ENCODE data around the gene TRAF3. TPM values are rescaled to one million over a fixed set of nuclear protein-coding genes. Genes with fewer than 3 reads are reported as not detected.
A peak's percentile ranks its signal among the peaks of the same experiment; 100 is the strongest.
"Not testable (repeated sequence)": the region's sequence is repeated elsewhere in the genome, so short reads cannot be mapped to it uniquely, and the experiment has no call there.

TRAF3 gene
- total RNA-seq, 1 donor from 2014 or later = 11.8 TPM

DNA sequence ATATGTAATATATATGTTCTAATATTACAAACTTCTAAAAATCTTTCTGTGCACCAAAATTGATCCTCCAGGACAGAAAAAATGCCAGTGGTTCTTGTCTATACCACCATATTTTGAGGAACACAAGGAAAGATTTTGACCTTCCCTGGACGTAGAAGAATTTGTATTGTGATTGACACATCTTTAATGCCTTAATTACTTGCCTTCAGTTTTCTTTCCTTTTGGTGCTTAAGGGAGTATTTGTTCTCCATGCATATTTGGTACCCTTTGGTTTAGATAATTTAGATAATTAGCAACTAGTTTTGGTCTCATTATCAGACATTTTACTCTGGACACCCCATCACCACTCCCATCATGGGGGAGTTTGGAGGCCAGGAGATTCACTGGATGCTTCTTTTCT, 27.6 kb downstream of the TRAF3 start:
- DNase-seq (ENCODE audit: low read depth) = no peak

DNA sequence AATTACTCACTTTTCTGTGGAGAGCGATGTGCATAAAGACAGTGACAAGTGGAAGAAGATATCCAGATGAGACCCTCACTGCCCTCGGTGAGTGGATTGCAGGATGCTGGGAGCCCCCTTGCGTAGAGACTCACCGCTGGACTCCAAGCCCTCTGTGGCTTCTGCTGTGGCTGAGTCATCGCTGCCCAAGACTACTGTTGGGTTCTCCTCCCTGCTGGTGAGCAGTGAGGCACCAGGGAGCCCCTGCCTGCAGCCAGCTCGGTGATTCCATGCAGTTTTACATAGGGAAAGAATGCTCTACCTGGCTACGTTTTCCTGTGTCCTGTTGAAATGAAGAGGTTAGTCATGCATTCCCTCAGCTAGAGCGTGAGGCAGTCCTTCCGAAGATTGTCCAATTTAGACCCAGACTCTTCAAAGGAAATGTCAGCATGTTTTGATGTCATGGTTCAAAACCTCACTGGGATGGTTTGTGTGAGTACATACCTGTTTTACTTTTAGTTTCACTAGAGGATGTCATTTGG, 28.2 kb downstream of the TRAF3 start:
- DNase-seq (ENCODE audit: low read depth) = peak; percentile 63

DNA sequence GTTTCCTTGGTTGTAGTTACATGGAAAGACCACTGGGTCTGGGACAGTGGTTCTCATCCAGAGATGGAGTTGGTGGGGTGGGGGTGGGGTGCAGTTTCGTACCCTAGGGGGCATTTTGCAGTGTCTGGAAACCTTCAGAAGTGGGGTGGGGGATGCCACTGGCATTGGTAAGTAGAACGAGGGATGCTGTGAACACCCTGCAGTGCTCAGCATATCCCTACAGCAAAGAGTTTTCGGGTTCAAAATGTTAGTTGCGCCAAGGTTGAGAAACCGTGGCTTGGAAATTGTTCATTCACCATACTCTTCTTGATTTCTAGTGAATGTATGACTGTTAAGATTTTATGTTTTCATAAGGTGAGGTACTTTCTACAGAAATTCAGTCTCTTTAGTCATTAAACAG, 28.7 kb downstream of the TRAF3 start:
- DNase-seq (ENCODE audit: low read depth) = no peak

DNA sequence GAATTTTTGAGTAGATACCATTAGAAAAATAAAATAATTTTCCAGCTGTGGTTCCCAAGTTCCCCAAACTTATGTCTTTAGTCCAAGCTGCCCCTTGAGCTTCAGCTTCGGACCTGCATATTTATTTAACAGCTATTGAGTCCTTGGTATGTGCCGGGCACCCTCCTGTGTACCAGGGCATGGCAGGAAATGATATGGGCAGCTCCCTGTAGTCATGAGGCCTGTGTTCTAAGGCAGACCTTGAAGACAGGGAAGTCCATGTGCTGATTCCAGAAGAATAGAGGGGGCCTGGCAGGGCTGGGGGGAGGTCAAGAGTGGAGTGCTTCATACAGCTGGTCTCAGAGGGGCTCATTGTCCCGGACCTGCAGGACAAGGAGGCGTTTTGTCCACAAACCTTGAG, 29.2 kb downstream of the TRAF3 start:
- no peak for DNase-seq (ENCODE audit: low read depth)

DNA sequence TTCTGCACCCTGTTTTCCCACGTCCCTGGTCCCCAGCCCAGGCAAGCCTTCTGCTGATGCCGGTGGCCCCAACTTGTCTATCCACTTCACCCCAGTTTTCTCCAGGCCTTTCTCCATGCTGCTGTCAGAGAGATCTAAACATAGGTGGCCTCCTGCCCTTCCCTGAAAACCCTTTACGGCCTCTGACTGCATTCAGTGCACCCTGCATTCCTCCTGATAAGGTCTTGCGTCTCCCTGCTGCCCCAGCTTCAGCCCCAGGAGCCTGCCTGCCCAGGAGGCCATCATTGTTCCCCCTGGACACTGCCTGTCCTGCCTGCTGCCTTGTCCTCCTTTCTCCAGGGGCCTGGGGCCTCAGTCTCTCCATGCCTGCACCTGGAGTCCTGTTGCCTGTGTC, 29.8 kb downstream of the TRAF3 start:
- no peak for DNase-seq (ENCODE audit: low read depth)

DNA sequence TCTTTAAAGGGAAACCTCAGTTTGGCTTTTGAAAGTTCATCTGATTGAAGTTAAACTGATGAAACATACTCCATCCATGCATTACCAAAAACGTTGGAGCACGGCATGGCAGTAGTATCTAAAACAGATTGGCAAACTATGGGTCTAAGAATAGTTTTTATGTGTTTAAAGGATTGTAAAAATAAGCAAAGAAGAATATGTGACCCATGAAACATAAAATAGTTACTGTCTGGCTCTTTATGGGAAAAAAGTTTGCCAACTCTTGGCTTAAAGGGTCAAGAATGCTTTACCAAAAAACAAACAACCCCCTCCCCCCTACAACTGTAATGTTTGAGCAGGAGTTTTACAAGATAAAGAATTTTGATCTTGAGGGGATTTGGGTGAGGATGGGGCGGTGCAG, 32.6 kb downstream of the TRAF3 start:
- no peak for DNase-seq (ENCODE audit: low read depth)

DNA sequence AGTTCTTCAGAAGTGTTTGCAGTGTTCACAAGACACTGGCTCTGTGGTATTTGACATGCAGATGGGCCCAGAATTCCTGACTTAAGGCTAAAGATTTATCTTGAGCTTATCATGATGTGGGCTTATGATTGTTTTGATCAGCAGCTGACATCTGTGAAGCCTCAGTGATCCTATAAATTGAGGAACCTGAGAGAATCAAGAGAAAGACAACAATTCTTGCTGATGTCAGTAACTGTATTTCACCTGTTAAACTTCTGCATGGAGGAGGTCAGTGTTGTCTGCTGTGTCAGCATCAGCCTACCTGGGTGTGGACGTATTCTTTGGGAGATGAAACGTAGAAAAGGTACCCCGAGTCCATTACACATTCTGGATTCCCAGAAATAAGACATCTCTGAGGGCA, 33.3 kb downstream of the TRAF3 start:
- DNase-seq (ENCODE audit: low read depth) = no peak

DNA sequence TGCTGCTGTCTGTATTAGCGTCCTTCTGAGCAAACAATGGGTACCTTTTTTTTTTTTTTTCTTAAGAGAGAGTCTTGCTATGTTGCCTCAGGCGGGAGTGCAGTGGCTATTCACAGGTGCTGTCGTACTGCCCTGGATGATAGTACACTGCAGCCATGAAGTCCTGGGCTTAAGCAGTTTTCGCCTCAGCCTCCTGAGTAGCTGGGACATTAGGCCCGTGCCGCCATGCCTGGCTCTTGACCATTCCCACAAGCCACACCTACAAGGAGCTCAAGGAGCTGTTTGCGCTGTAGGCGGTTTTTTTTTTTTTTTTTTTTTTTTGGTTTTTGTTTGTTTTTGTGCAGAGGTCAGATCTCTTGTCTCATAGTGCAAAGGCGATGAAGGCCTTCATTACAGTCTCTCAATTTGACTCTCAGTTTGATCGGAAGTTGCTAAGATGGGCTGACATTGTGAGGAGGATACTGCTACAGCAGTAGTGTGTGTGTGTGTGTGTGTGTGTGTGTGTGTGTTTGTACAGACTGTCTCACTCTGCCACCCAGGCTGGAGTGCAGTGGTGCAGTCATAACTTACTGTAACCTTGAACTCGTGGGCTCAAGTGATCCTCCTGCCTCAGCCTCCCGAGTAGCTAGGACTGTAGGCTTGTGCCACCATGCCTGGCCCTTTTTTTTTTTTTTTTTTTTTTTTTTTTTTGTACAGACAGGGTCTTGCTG, 34.2 kb downstream of the TRAF3 start:
- no peak for DNase-seq (ENCODE audit: low read depth)

DNA sequence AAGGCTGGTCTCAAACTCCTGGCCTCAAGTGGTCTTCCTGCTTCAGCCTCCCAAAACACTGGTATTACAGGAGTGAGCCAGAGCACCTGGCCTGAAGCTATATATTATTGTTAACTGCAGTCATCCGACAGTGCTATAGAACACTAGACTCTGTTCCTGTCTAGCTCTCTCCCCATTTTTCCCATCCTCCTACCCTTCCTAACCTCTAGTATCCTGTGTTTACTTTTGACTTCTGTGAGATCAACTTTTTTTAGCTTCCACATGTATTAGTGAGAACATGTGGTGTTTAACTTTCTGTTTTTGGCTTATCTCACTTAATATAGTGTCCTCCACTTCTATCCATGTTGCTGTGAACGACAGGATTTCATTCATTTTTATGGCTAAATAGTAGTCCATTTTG, 34.7 kb downstream of the TRAF3 start:
- DNase-seq (ENCODE audit: low read depth) = no peak

DNA sequence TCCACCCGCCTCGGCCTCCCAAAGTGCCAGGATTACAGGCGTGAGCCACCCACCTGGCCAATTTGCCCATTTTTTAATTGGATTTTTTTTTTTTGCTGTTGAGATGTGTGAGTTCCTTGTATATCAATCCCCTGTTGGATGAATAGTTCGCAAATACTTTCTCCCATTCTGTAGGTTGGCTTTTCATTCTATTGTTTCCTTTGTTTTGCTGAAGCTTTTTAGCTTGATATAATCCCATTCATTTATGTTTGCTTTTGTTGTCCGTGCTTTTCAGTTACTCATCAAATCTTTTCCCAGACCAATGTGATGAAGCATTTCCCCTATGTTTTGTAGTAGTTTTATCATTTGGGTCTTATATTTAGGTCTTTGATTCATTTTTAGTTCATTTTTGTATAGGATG, 36.4 kb downstream of the TRAF3 start:
- DNase-seq (ENCODE audit: low read depth) = no peak

DNA sequence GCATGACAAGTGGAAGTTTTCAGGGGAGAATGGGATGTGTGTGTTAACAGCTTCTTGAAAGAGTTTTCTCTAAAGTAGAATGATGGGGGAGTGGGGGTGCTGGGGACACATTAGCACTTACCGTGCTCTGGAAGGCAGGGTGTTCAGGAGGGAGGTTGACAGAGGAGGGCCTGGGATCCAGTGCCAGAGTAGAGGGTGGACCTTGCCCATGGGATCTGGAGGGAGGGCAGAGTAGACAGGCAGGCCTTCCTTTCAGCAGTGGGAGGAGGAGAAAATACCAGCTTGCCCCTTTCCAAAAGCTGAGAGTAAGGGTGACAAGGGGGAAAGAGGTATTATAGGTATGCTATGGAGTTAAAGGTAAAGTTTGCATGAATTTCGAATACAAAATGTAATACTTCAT, 40.1 kb downstream of the TRAF3 start:
- no peak for DNase-seq (ENCODE audit: low read depth)

DNA sequence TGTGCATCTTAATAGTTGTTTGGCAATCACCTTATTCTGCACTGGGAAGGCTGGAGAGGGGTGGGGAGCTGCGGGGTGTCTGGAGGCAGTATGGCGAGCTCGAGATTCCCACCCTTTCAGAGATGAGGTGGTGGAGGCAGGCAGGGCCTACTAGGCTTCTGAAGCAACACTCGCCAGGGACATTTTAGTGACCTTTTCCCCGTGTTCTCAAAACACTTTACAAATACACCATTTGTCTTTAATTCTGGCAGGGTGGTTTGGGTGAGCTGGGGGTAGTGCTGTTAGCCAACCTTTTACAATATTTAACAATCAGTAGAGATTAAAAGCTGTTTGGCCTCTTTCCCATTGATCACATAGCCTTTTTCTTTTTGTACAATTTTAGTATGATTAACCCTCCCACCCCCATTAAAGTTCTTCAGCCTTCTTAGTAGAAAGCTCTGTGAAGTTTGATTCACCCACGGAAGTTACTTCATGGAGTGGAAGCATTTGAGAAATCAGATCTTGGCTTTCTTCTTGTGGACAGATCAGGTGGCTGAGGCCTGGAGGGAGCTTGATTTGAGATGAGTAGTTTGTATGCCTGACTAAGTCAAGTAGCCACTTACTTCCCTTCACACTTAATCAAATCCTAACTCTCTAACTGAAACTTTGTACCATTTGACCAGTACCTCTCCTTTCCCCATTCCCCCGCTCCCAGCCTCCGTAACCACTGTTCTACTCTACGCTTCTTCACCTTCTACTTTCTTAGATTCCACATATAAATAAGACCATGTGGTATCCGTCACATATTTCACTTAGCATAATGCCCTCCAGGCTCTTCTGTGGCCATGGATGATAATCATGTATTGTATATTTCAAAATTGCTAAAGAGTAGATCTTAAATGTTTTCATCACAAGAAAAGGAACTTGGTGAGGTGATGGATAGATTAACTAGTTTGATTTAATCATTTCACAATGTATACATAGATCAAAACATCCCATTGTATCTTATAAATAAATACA, 41.0 kb downstream of the TRAF3 start:
- DNase-seq (ENCODE audit: low read depth) = no peak

DNA sequence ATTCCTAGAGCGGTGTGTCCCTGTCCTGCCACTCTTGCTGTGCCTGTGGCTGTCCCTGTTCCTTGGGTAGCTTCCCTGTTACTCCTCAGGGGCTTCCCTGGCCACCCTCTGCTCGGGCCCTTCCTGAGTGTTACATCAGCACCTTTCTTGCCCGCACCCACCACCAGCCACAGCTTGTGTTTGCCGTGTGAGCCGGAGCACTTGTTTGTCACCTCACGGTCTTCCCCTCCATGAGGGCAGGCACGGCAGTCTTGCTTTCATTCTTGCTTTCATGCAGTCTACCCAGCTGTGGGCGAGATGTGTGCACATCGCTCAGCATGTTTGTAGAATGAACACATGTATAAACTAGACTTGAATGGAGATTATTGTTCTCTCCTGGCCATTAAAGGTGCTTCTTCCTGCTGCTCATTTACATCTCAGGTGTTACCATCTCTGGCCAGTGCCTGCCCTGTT, 42.0 kb downstream of the TRAF3 start:
- DNase-seq (ENCODE audit: low read depth) = no peak

DNA sequence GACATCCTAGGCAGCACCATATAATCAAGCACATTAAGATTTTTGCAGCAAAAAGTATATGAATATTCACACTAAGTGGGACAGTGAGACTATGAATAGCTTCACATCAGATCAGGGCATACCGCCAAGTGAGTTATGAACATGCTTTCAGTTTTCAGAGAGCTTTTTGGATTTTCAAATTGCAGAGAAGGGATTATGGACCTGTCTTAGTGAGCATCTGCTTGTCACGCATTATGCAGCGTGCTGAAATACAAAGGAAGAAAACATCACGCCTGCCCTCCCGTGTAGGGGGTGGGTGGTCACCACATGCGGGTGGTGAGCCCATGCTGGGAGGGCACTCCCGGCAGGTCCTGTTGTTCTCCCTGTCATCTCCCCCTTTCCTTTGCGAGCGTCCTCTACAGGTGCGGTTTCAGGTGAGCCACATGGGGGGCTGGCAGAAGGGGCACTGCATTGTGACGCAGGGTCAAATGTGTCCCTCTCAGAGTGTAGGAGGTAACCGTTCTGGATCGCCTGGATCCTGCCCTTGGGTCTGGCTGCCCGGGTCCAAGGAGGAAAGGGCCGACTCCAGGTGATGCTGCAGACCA, 42.6 kb downstream of the TRAF3 start:
- DNase-seq (ENCODE audit: low read depth) = peak; percentile 20

DNA sequence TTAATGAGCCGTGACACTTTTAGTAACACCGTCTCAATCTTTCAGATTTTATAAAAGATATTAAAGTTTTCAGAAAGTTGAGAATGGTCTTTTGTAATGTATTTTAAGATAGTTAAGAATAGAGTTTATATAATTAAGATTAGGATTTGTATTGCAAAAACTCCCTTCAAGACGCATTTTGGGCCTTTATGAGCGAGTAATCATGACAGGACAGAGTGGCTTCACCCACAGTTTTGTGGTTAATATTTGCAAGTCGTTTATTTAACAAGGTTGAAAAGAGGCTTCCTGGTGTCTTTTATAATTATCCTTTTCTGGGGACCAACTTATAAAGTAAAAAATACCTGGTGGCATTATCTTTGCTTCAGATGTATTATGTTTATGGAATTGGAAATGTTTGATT, 44.0 kb downstream of the TRAF3 start:
- no peak for DNase-seq (ENCODE audit: low read depth)

DNA sequence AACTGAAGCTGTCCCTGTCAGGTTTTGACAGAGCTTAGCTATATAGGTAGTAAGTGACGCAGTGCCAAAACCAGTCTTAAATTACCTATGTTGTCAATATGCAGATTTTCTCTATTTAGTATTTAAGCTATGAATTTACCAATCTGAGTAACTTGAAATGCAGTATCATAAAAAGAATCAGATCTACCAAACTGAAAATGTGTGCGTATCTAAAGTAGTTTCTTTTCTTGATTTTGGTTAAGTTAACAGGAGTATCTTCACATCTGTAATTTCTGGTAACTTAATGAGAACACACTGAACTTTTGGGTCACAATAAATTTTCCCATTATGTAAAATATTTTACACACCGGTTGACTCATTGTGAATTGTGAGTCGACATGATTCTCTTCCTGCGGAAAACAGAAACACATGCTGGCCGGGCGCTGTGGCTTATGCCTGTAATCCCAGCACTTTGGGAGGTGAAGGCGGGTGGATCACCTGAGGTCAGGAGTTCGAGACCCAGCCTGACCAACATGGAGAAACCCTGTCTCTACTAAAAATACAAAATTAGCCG, 45.1 kb downstream of the TRAF3 start:
- no peak for DNase-seq (ENCODE audit: low read depth)

DNA sequence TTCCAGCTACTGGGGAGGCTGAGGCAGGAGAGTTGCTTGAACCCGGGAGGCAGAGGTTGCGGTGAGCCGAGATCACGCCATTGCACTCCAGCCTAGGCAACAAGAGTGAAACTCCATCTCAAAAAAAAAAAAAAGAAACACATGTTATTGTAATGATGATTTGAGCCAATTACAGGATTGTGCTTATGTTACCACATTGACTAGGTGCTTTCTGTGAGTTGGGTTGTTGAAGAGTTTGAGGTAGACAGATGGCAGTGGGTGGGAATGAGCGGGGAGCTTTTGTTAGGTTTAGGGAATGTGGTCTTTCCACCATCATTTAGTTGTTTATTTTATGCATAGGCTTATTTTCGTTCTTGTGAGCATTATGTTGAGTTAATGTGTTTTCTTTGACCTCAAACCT, 45.6 kb downstream of the TRAF3 start:
- not testable (repeated sequence) for DNase-seq (ENCODE audit: low read depth)

DNA sequence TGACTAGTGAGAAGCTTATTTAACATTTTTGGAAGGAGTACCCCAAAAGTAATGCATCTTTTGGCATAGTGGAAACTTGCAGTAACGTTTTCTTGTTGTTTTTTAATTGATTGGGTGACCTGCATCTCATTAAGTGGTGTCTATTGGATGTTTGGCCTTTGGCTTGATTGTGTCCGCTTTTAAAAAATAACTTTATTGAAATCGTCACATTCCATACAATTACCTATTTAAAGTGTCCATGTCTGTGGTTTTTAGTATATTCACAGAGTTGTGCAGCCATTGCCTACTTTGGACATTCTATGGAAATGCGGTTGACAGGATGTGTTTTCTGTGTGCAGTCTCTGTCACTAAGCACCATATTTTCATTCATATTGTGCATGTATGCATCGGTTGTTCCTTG, 46.3 kb downstream of the TRAF3 start:
- no peak for DNase-seq (ENCODE audit: low read depth)

DNA sequence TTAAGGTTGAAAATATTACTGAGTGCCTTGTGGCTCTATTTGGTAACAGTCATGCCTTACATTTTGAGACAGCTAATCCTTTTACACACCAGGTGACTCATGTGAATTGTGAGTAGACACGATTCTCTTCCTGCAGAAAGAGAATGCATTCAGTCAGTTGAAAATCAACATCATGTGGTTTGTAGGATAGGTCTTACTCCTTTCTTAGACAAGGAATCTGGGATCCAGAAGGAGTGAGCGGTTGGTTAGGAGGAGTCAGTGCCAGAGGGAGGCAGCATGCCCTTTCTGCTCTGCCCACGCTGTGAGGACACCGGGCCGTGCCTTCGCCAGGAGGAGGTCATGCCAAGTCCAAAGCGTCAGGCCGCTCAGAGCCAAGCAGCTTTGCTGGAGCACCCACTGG, 47.6 kb downstream of the TRAF3 start:
- peak; percentile 21 for DNase-seq (ENCODE audit: low read depth)

DNA sequence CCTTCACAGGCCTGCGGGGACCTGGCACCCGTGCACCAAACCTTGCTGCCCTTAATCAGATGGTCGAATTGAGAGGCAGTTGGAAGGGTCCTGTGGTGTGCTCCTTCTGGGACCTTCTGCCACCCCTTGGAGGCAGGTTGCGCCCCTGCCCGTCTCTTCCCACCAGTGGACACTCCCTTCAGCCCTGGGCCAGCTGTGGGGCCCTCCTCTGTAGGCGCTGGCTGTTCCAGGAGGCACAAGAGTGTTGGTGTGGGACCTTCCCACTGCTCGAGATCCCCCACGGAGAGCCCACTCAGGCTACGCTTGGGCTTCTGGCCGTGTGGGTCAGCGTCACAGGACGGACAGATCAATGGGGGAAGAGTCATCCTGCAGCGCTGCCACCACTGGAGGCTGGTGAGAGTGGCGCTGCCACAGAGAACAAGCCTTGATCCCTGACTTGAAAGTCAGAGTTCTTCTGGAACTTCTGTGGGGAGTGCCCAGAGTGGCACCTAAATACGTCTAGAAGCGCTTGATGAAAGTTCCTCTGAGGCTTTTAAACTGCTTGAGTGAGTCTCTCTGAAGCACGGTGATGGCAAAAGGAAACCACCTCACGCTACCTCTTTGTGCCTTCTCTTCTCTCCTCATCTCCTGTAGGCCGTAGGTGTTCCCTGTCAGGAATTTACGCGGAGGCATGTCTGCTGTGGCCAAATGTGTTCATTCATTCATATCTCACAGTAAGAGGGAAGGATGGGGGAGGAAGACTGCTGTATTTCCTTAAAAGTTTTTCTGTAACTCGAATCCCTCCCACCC, 48.3 kb downstream of the TRAF3 start:
- DNase-seq (ENCODE audit: low read depth) = no peak

DNA sequence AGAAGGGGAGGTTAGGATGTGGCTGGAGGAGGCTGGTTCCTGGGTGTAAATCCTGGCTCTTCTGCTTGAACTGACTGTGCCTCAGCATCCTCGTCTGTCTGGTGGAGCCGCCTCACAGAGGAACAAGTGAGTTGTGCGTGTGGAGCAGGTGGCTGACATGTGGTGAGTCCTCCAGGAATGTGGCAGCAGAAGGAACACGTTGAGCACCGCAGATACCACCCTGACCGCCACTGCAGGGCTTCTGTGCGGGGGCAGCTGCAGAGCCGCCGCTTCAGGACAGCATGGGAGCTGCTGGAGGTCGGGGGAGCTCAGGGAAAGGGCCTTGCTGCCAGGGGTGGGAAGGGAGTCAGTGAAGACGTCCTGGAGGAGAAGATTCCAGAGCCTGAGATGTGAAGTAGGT, 48.9 kb downstream of the TRAF3 start:
- DNase-seq (ENCODE audit: low read depth) = peak; percentile 26
